Left forelimb (tissue), 1 donor: ENCODE measurements around the gene SLC22A3.
"Not testable (repeated sequence)": the region's sequence is repeated elsewhere in the genome, so short reads cannot be mapped to it uniquely, and the experiment has no call there.

Experiments
- DNase-seq: peaks from one replicate; pipeline ENCODE4 v3.0.0-alpha.2; 2018; ENCODE audit warnings: low spot score

Gene SLC22A3

GRCh38 chr6:160445130-160445529 is 97.0 kb downstream of the SLC22A3 start:
- peak; percentile 37 for DNase-seq

GRCh38 chr6:160447350-160447749 is 99.2 kb downstream of the SLC22A3 start:
- peak; percentile 40 for DNase-seq

- not testable (repeated sequence) for DNase-seq
Observed at GRCh38 chr6:160449787-160450186, 101.6 kb downstream of the SLC22A3 start.

GRCh38 chr6:160450849-160451248 is 102.7 kb downstream of the SLC22A3 start:
- DNase-seq: peak; percentile 25

- peak; percentile 12 for DNase-seq
Observed at GRCh38 chr6:160454303-160454702, 106.1 kb downstream of the SLC22A3 start.

- DNase-seq: no peak
Observed at GRCh38 chr6:160455081-160455480, 106.9 kb downstream of the SLC22A3 start.

GRCh38 chr6:160455541-160456213 is 107.5 kb downstream of the SLC22A3 start:
- DNase-seq: peak; percentile 86

- no peak for DNase-seq
Observed at GRCh38 chr6:160456214-160456546, 108.0 kb downstream of the SLC22A3 start.

- DNase-seq: no peak
Observed at GRCh38 chr6:160457823-160458222, 109.6 kb downstream of the SLC22A3 start.

GRCh38 chr6:160461641-160462040 is 113.5 kb downstream of the SLC22A3 start:
- no peak for DNase-seq

- no peak for DNase-seq
Observed at GRCh38 chr6:160462116-160462515, 113.9 kb downstream of the SLC22A3 start.

GRCh38 chr6:160462551-160463109 is 114.5 kb downstream of the SLC22A3 start:
- DNase-seq: no peak

GRCh38 chr6:160464744-160465143 is 116.6 kb downstream of the SLC22A3 start:
- no peak for DNase-seq

- DNase-seq: not testable (repeated sequence)
Observed at GRCh38 chr6:160467261-160467871, 119.2 kb downstream of the SLC22A3 start.

GRCh38 chr6:160469153-160469552 is 121.0 kb downstream of the SLC22A3 start:
- peak; percentile 20 for DNase-seq

GRCh38 chr6:160476056-160476455 is 127.9 kb downstream of the SLC22A3 start:
- DNase-seq: not testable (repeated sequence)

GRCh38 chr6:160477072-160477471 is 128.9 kb downstream of the SLC22A3 start:
- not testable (repeated sequence) for DNase-seq

GRCh38 chr6:160477901-160478300 is 129.7 kb downstream of the SLC22A3 start:
- no peak for DNase-seq

- DNase-seq: no peak
Observed at GRCh38 chr6:160487116-160487515, 138.9 kb downstream of the SLC22A3 start.

GRCh38 chr6:160489091-160489490 is 140.9 kb downstream of the SLC22A3 start:
- no peak for DNase-seq

- no peak for DNase-seq
Observed at GRCh38 chr6:160494576-160494975, 146.4 kb downstream of the SLC22A3 start.

- DNase-seq: no peak
Observed at GRCh38 chr6:160500639-160501038, 152.5 kb downstream of the SLC22A3 start.
